Measurements from ENCODE around the gene ARX. TPM values are rescaled to one million over a fixed set of nuclear protein-coding genes. Genes with fewer than 3 reads are reported as not detected.

Gene ARX
- polyA plus RNA-seq, 3 donors = not detected

DNA sequence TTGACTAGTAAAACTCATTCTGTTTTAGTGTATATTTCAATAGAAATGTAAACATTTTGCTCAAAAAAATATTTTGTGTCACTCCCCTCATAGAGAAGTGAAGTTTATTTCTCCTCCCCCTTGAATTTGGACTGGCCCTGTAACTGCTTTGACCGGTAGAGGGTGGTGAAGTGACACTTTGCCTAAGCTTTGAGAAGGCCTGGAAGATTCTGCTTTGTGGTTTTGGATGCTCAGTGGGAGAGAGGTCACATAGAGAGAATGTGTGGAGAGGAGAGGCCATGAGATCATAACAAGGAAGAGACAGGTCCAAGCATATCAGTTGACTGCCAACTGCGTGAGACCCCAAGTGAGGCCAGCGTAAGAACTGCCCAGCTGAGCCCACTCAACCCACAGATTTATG is 19.1 kb upstream of the ARX start:
- no peak overlapping the region for H3K27ac Mint-ChIP-seq
- no peak overlapping the region for H3K4me2 ChIP-seq (replicated peaks; ENCODE audit: extremely low read depth, low read length, poor library complexity, severe bottlenecking)
- peaks cover 0 to 5% (median 5%) of the 10 kb centered on the region in 3 donors for H3K27me3 Mint-ChIP-seq (ENCODE audit: low read depth in 3 of 3)
- no CpG with 5 or more reads among the region's 3 CpGs for WGBS (ENCODE audit: insufficient coverage)
- no peaks in the 10 kb centered on the region for H3K79me2 ChIP-seq (ENCODE audit: insufficient read depth, low read length)
- H3K9me3 ChIP-seq (replicated peaks in 1 of 2; ENCODE audit: control insufficient read depth in 1 of 2, insufficient read depth in 1 of 2, low read length in 2 of 2) = no peaks in the 10 kb centered on the region
- no peaks in the 10 kb centered on the region for H3K4me1 Mint-ChIP-seq
- no peak overlapping the region for H2AFZ ChIP-seq (ENCODE audit: insufficient read depth, low read depth, low read length, poor library complexity, severe bottlenecking)
- peaks cover 0 to 11% (median 0%) of the 10 kb centered on the region in 7 donors for H3K9me3 Mint-ChIP-seq
- TF ChIP-seq, protein P1, sequence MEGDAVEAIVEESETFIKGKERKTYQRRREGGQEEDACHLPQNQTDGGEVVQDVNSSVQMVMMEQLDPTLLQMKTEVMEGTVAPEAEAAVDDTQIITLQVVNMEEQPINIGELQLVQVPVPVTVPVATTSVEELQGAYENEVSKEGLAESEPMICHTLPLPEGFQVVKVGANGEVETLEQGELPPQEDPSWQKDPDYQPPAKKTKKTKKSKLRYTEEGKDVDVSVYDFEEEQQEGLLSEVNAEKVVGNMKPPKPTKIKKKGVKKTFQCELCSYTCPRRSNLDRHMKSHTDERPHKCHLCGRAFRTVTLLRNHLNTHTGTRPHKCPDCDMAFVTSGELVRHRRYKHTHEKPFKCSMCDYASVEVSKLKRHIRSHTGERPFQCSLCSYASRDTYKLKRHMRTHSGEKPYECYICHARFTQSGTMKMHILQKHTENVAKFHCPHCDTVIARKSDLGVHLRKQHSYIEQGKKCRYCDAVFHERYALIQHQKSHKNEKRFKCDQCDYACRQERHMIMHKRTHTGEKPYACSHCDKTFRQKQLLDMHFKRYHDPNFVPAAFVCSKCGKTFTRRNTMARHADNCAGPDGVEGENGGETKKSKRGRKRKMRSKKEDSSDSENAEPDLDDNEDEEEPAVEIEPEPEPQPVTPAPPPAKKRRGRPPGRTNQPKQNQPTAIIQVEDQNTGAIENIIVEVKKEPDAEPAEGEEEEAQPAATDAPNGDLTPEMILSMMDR (IDR thresholded peaks at IDR 0.05) = no peak
- H3K4me1 ChIP-seq (ENCODE audit: control insufficient read depth in 1 of 2, insufficient read depth in 2 of 2, low read length in 2 of 2) = no peaks in the 10 kb centered on the region
- no peak overlapping the region for H3K9ac ChIP-seq (ENCODE audit: insufficient read depth, low read length, poor library complexity, severe bottlenecking)
- intact Hi-C loops (cut with micrococcal nuclease) = no loop called here
- H3K36me3 Mint-ChIP-seq = no peaks in the 10 kb centered on the region
- no peaks in the 10 kb centered on the region for H4K20me1 ChIP-seq (ENCODE audit: insufficient read depth, low read length)
- H3K27me3 ChIP-seq (ENCODE audit: control insufficient read depth in 2 of 2, insufficient read depth in 2 of 2, low read length in 2 of 2) = no peaks in the 10 kb centered on the region
- no peak overlapping the region for H3K27ac ChIP-seq (ENCODE audit: low read depth in 1 of 2, low read length in 2 of 2)
- no peaks in the 10 kb centered on the region for H3K36me3 ChIP-seq (replicated peaks in 1 of 2; ENCODE audit: control insufficient read depth in 1 of 2, insufficient read depth in 2 of 2, low read length in 2 of 2)
- no peak for DNase-seq
- H3K4me3 ChIP-seq (replicated peaks in 1 of 3; ENCODE audit: low read depth in 2 of 3, low read length in 3 of 3) = no peak overlapping the region
- H3K4me3 Mint-ChIP-seq = no peak overlapping the region

DNA sequence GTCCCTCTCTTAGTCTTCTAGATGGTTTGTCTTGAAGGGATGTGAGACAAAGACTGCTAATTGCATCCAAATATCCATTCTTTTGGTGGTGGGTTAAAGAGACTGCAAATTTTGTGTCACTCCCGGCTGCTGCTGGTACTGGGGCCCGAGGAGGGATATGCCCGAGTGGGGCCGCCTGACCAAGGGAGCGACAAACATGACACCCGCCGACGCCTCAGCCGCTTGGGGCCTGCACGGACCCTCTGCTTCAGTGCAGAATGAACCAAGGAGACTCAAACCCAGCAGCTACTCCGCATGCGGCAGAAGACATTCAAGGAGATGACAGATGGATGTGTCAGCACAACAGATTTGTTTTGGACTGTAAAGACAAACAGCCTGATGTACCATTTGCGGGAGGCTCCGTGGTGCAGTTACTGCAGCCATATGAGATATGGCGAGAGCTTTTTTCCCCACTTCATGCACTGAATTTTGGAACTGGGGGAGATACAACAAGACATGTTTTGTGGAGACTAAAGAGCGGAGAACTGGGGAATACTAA is 13.6 kb upstream of the ARX start:
- no peak overlapping the region for H3K9ac ChIP-seq (ENCODE audit: insufficient read depth, low read length, poor library complexity, severe bottlenecking)
- no peaks in the 10 kb centered on the region for H3K36me3 ChIP-seq (replicated peaks in 1 of 2; ENCODE audit: control insufficient read depth in 1 of 2, insufficient read depth in 2 of 2, low read length in 2 of 2)
- intact Hi-C loops (cut with micrococcal nuclease) = no loop called here
- 100% methylated on average over 7 of the region's 16 CpGs for WGBS (ENCODE audit: insufficient coverage)
- DNase-seq = no peak
- H2AFZ ChIP-seq (ENCODE audit: insufficient read depth, low read depth, low read length, poor library complexity, severe bottlenecking) = no peak overlapping the region
- no peaks in the 10 kb centered on the region for H3K79me2 ChIP-seq (ENCODE audit: insufficient read depth, low read length)
- H3K4me3 ChIP-seq (replicated peaks in 1 of 3; ENCODE audit: low read depth in 2 of 3, low read length in 3 of 3) = no peak overlapping the region
- H3K27me3 ChIP-seq (ENCODE audit: control insufficient read depth in 2 of 2, insufficient read depth in 2 of 2, low read length in 2 of 2) = peaks cover 7 to 17% of the 10 kb centered on the region in 2 donors
- no peak overlapping the region for H3K27ac ChIP-seq (ENCODE audit: low read depth in 1 of 2, low read length in 2 of 2)
- no peaks in the 10 kb centered on the region for H3K9me3 ChIP-seq (replicated peaks in 1 of 2; ENCODE audit: control insufficient read depth in 1 of 2, insufficient read depth in 1 of 2, low read length in 2 of 2)
- H4K20me1 ChIP-seq (ENCODE audit: insufficient read depth, low read length) = no peaks in the 10 kb centered on the region
- H3K27me3 Mint-ChIP-seq (ENCODE audit: low read depth in 3 of 3) = peaks cover 17 to 36% (median 30%) of the 10 kb centered on the region in 3 donors
- H3K4me1 Mint-ChIP-seq = no peaks in the 10 kb centered on the region
- no peaks in the 10 kb centered on the region for H3K4me1 ChIP-seq (ENCODE audit: control insufficient read depth in 1 of 2, insufficient read depth in 2 of 2, low read length in 2 of 2)
- H3K9me3 Mint-ChIP-seq = peaks cover 0 to 2% (median 0%) of the 10 kb centered on the region in 7 donors
- H3K4me3 Mint-ChIP-seq = no peak overlapping the region
- no peak overlapping the region for H3K27ac Mint-ChIP-seq
- TF ChIP-seq, protein P1 (IDR thresholded peaks at IDR 0.05) = no peak
- H3K4me2 ChIP-seq (replicated peaks; ENCODE audit: extremely low read depth, low read length, poor library complexity, severe bottlenecking) = no peak overlapping the region
- no peaks in the 10 kb centered on the region for H3K36me3 Mint-ChIP-seq

All from CD14-positive monocyte (primary cell).